Calu3 (cell line): ENCODE measurements around the gene MIER1. TPM values are rescaled to one million over a fixed set of nuclear protein-coding genes. Genes with fewer than 3 reads are reported as not detected.

Experiments
- Bru-seq: library from RNA; stranded (reverse); fragments of 400-500 nt; gene quantifications from one replicate; lab custom pipeline; 2021; lab: Mats Ljungman, UMichigan
- BruChase-seq, 2 experiments: library from RNA; stranded (reverse); fragments of 400-500 nt; gene quantifications; one replicate each; lab custom pipeline; 2021; lab: Mats Ljungman, UMichigan
- BruUV-seq: library from RNA; stranded (reverse); fragments of 400-500 nt; replicated peaks from 2 replicates; lab custom pipeline; 2021; lab: Mats Ljungman, UMichigan
- CTCF ChIA-PET: fragments of 300-600 bp; sonication (Branson Sonifier 250); formaldehyde crosslinking; loops from one replicate; lab custom pipeline; 2022; ENCODE audit warnings: antibody characterized with exemption; lab: Charles Lee
- DNase-seq: peaks from one replicate; pipeline ENCODE4 v3.0.0; 2022
- H3K27ac Mint-ChIP-seq: one replicate; pipeline ENCODE4 v1.8.0; 2022; ENCODE audit warnings: mixed read lengths; ENCODE audit not compliant: unreplicated experiment
- H3K27me3 Mint-ChIP-seq: one replicate; pipeline ENCODE4 v1.8.0; 2022; ENCODE audit warnings: mixed read lengths; ENCODE audit not compliant: unreplicated experiment
- H3K36me3 Mint-ChIP-seq: one replicate; pipeline ENCODE4 v1.8.0; 2022; ENCODE audit warnings: mild to moderate bottlenecking, moderate library complexity, mixed read lengths; ENCODE audit not compliant: insufficient read depth, unreplicated experiment
- H3K4me1 Mint-ChIP-seq: one replicate; pipeline ENCODE4 v1.8.0; 2022; ENCODE audit warnings: mild to moderate bottlenecking, low read depth, mixed read lengths; ENCODE audit not compliant: unreplicated experiment
- H3K4me3 Mint-ChIP-seq: one replicate; pipeline ENCODE4 v1.8.0; 2022; ENCODE audit warnings: mild to moderate bottlenecking, low read depth, moderate library complexity, mixed read lengths; ENCODE audit not compliant: unreplicated experiment
- H3K9me3 Mint-ChIP-seq: one replicate; pipeline ENCODE4 v1.8.0; 2022; ENCODE audit warnings: low read depth, mixed read lengths; ENCODE audit not compliant: unreplicated experiment
- intact Hi-C: fragments of 100-400 bp; cut with micrococcal nuclease; formaldehyde crosslinking; loops from one replicate; pipeline ENCODE4 v1.10.0; 2022; ENCODE audit not compliant: unreplicated experiment
- long read RNA-seq: library from polyadenylated mRNA; stranded (forward); transcript quantifications from one replicate; pipeline ENCODE4 v2.0.0, GENCODE V29; 2022
- total RNA-seq: library from RNA; stranded (reverse); gene quantifications from 2 replicates; pipeline ENCODE4 v1.2.3, GENCODE V29; 2022
- TF ChIP-seq, protein P1 (sequence below): fragments of 200-600 bp; IDR thresholded peaks from one replicate; pipeline ENCODE4 v1.8.0; 2022; ENCODE audit warnings: antibody characterized with exemption; ENCODE audit not compliant: unreplicated experiment

MIER1 gene
- total RNA-seq (27.4 and 29.5 TPM in 2 replicates), Bru-seq, nascent RNA (percentile 95 among the genes with signal in this experiment), BruChase-seq, experiment 1, labeled RNA remaining after a 6-hour chase (percentile 73 among the genes with signal in this experiment), BruChase-seq, experiment 2, labeled RNA remaining after a 2-hour chase (percentile 86 among the genes with signal in this experiment)
- long read RNA-seq, full-length matches to known transcripts, result 5 of 12 reads
- long read RNA-seq, partial matches to known transcripts, result 1 of 12 reads
- long read RNA-seq, other reads (novel, unspliced or antisense), result 6 of 12 reads

DNA sequence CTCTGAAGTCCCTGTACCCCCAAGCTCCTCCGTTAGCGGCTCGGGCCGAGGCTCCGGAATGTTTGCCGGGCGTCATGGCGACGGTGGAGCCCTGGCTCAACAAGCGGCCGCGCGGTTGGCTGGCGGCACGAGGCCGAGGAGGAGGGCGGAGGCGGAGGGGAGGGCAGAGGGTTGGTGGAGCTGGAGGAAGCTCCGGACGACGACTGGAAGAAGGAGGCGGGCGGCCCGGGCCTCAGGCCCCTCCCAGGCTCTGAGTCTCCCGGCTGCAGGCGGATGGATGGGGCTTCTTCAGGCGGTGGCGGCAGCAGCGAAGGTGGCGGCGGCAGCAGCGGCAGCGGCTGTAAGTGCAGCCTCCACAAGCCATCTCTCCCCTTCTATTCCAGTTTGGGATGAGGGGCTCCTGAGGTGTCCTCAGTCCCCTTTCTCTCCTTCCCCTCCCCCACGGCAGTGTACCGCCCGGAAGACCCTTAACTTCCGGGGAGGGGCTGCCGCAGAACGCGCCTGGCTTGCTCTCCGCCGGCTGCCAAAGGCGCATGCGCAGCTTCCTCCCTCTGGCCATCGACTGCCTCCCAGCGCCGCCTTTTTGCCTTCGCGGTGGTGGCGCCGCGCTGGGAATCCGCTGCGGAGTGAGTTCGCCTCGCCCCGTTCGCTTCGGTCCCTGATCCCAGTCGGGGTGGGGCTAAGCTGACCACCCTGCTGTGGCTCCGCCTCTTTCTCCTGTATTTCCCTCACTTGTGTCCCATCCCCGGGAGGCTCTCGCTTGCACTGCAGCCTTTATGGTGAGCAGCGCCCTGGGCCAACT lies at the start of gene MIER1, which contains the start of gene DNAI4:
Gene MIER1 (plus strand): TSS at position 235 of the 802 bp plus-strand sequence. CDS start 39 bp downstream, at position 274.
Gene DNAI4 (minus strand): TSS at position 101 of the 802 bp plus-strand sequence. CDS start 25 bp downstream, at position 76.
- peak; percentile 98 for DNase-seq
- TF ChIP-seq, protein P1, sequence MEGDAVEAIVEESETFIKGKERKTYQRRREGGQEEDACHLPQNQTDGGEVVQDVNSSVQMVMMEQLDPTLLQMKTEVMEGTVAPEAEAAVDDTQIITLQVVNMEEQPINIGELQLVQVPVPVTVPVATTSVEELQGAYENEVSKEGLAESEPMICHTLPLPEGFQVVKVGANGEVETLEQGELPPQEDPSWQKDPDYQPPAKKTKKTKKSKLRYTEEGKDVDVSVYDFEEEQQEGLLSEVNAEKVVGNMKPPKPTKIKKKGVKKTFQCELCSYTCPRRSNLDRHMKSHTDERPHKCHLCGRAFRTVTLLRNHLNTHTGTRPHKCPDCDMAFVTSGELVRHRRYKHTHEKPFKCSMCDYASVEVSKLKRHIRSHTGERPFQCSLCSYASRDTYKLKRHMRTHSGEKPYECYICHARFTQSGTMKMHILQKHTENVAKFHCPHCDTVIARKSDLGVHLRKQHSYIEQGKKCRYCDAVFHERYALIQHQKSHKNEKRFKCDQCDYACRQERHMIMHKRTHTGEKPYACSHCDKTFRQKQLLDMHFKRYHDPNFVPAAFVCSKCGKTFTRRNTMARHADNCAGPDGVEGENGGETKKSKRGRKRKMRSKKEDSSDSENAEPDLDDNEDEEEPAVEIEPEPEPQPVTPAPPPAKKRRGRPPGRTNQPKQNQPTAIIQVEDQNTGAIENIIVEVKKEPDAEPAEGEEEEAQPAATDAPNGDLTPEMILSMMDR, result peak; percentile 17
- H3K36me3 Mint-ChIP-seq, result peaks cover 34% of the 10 kb centered on the region
- H3K27me3 Mint-ChIP-seq, result no peaks in the 10 kb centered on the region
- H3K27ac Mint-ChIP-seq, result peak within 1 kb of the TSS; percentile 99
- intact Hi-C loops, result no loop called here
- no peaks in the 10 kb centered on the region for H3K9me3 Mint-ChIP-seq
- no TSS peak for BruUV-seq
- CTCF ChIA-PET, result interaction anchor here (0.6 to 1.0 kb wide), 5 partner anchors 10 to 225 kb away, joined by 3 read pairs; no protein-coding TSS in a partner anchor
- peaks cover 18% of the 10 kb centered on the region for H3K4me1 Mint-ChIP-seq
- peak within 1 kb of the TSS; percentile 94 for H3K4me3 Mint-ChIP-seq

DNA sequence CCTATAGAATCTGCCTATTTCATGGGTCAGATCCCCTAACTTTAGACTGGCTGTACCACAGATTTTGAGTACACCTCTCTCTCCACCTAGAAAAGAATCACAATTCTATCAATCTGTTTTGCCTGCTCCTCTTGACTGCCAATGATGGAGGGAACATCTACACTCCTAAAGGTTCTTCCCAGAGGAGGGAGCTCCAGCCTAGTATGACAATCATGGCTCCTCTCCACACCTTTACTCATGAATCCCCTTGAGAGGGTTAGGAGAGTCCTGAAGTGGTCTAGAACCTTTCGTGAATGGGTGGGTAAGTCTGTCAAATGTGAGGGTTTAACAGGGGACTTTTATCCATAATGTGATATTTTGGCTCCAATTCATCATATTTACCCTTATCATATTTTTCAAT lies 48.1 kb upstream of the MIER1 start:
- DNase-seq, result no peak
- no peaks in the 10 kb centered on the region for H3K36me3 Mint-ChIP-seq
- H3K27ac Mint-ChIP-seq, result no peak overlapping the region
- no peak overlapping the region for H3K4me3 Mint-ChIP-seq
- TF ChIP-seq, protein P1, result no peak
- H3K4me1 Mint-ChIP-seq, result no peaks in the 10 kb centered on the region
- H3K9me3 Mint-ChIP-seq, result peaks cover 12% of the 10 kb centered on the region
- intact Hi-C loops, result no loop called here
- CTCF ChIA-PET, result no interaction called here
- H3K27me3 Mint-ChIP-seq, result no peaks in the 10 kb centered on the region
- BruUV-seq, result no TSS peak

DNA sequence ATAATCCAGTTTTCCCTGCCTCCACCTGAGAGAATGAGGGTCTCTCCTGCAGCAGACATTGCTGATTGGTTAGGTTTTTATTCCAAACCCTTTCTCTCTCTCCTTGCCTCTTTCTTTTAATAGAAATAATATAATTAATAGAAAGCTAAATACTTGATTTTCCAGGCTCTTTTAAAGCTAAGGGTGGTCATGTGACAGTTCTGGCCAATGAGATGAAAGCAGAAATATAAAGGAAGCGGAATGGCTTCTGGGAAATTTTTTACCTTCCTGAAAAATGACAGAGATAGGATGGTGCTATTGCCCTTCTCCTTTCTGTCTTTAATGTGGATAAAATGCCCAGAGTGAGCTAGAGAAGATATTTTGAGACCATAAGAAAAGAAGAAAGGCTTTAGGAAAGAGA lies 35.8 kb upstream of the MIER1 start:
- BruUV-seq, result no TSS peak
- H3K4me1 Mint-ChIP-seq, result no peaks in the 10 kb centered on the region
- intact Hi-C loops, result no loop called here
- TF ChIP-seq, protein P1, result no peak
- H3K9me3 Mint-ChIP-seq, result no peaks in the 10 kb centered on the region
- no peaks in the 10 kb centered on the region for H3K36me3 Mint-ChIP-seq
- H3K27ac Mint-ChIP-seq, result no peak overlapping the region
- H3K4me3 Mint-ChIP-seq, result no peak overlapping the region
- no peaks in the 10 kb centered on the region for H3K27me3 Mint-ChIP-seq
- DNase-seq, result no peak
- CTCF ChIA-PET, result no interaction called here

DNA sequence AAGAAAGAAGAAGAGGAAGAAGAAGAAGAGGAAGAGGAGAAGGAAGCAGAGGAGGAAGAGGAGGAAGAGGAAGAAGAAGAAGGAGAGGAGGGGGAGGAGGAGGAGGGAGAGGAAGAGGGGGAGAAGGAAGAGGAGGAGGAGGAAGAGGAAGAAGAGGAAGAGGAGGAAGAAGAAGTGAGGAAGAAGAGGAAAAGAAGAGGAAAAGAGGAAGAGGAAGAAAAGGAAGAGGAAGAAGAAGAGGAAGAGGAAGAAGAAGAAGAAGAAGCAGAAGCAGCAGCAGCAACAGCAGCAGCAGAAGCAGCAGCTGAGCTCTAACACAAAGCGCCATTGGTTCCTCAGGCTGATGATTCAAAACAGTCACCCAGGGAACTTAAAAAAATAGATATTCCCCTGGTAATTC lies 34.2 kb upstream of the MIER1 start:
- intact Hi-C loops, result no loop called here
- no peaks in the 10 kb centered on the region for H3K4me1 Mint-ChIP-seq
- CTCF ChIA-PET, result no interaction called here
- H3K4me3 Mint-ChIP-seq, result no peak overlapping the region
- no peaks in the 10 kb centered on the region for H3K27me3 Mint-ChIP-seq
- DNase-seq, result no peak
- TF ChIP-seq, protein P1, result no peak
- H3K36me3 Mint-ChIP-seq, result peaks cover 4% of the 10 kb centered on the region
- H3K9me3 Mint-ChIP-seq, result no peaks in the 10 kb centered on the region
- no TSS peak for BruUV-seq
- no peak overlapping the region for H3K27ac Mint-ChIP-seq
